ENCODE data around the gene MRPS26. TPM values are rescaled to one million over a fixed set of nuclear protein-coding genes. Genes with fewer than 3 reads are reported as not detected.
A peak's percentile ranks its signal among the peaks of the same experiment; 100 is the strongest.

Gene MRPS26
- 22.3 TPM for polyA plus RNA-seq (2013, experiment 1 of 2)
- polyA plus RNA-seq (2013, experiment 2 of 2) = 24.4 TPM

- Histone ChIP-seq H2AK5ac (ENCODE audit: low read length, severe bottlenecking) (peak within 1 kb of the TSS; percentile 69), H2BK5ac (ENCODE audit: low read depth, low read length, poor library complexity, severe bottlenecking) (peak within 1 kb of the TSS; percentile 68), H3K23ac (ENCODE audit: low read length in 2 of 2) (peak within 1 kb of the TSS in 1 of 2 experiments; percentile 51), H3K27ac (ENCODE audit: low read length, poor library complexity, severe bottlenecking) (peak within 1 kb of the TSS; percentile 54), H3K9ac (ENCODE audit: low read length) (peak within 1 kb of the TSS; percentile 91), H3K79me1 (replicated peaks; ENCODE audit: low read length, poor library complexity, severe bottlenecking) (peaks cover 11% of the 10 kb centered on the region), H4K91ac (ENCODE audit: low read length) (peak within 1 kb of the TSS; percentile 88), H3K14ac (ENCODE audit: low read length in 2 of 2) (peak within 1 kb of the TSS in 1 of 2 experiments; percentile 93), H3K27me3 (ENCODE audit: control insufficient read depth in 1 of 2, insufficient read depth in 1 of 2, low read length in 2 of 2) (no peaks in the 10 kb centered on the region), H3K4ac (ENCODE audit: low read depth in 1 of 2, low read length in 2 of 2) (peak within 1 kb of the TSS; percentile 56 to 57), H2BK120ac (ENCODE audit: low read depth, low read length) (no peak within 1 kb of the TSS), H3K4me2 (ENCODE audit: low read length, poor library complexity, severe bottlenecking) (peak within 1 kb of the TSS; percentile 94), H2AFZ (ENCODE audit: low read depth, low read length) (peak within 1 kb of the TSS; percentile 83), H2BK12ac (ENCODE audit: low read length in 2 of 2) (peak within 1 kb of the TSS in 1 of 2 experiments; percentile 12), H3K4me1 (ENCODE audit: control insufficient read depth, insufficient read depth, low read depth, low read length) (peaks cover 27% of the 10 kb centered on the region), H3K9me3 (ENCODE audit: control insufficient read depth, low read length) (no peaks in the 10 kb centered on the region), H2BK15ac (ENCODE audit: low read depth, poor library complexity, severe bottlenecking) (peak within 1 kb of the TSS; percentile 98), H3K4me3 (ENCODE audit: insufficient read depth in 1 of 2, low read depth in 1 of 2, low read length in 2 of 2) (peak within 1 kb of the TSS; percentile 79 to 95), H3K36me3 (ENCODE audit: control insufficient read depth in 1 of 2, insufficient read depth in 2 of 2, low read depth in 1 of 2, low read length in 2 of 2) (peaks cover 36 to 45% of the 10 kb centered on the region in 2 experiments), H3K18ac (ENCODE audit: low read depth in 1 of 2, low read length in 2 of 2) (peak within 1 kb of the TSS; percentile 88 to 94), H4K8ac (ENCODE audit: low read length) (peak within 1 kb of the TSS; percentile 92)
- under 1% methylated on average over 81 of the region's 104 CpGs for WGBS
- DNase-seq = peak; percentile 90
Observed at GRCh38 chr20:3045816-3046676, at the start of gene MRPS26. Gene MRPS26, plus strand, starts transcription at chr20:3046052. Its CDS starts 17 bp downstream, at chr20:3046069.

GRCh38 chr20:2998728-2999127, 47.1 kb upstream of the MRPS26 start:
- peaks cover 9% of the 10 kb centered on the region for H3K79me1 ChIP-seq (replicated peaks; ENCODE audit: low read length, poor library complexity, severe bottlenecking)
- no peak overlapping the region for H3K4me3 ChIP-seq (ENCODE audit: insufficient read depth in 1 of 2, low read depth in 1 of 2, low read length in 2 of 2)
- H3K4me2 ChIP-seq (ENCODE audit: low read length, poor library complexity, severe bottlenecking) = no peak overlapping the region
- H3K27ac ChIP-seq (ENCODE audit: low read length, poor library complexity, severe bottlenecking) = no peak overlapping the region
- H3K14ac ChIP-seq (ENCODE audit: low read length in 2 of 2) = no peak overlapping the region
- no peak overlapping the region for H2BK12ac ChIP-seq (ENCODE audit: low read length in 2 of 2)
- no peaks in the 10 kb centered on the region for H3K4me1 ChIP-seq (ENCODE audit: control insufficient read depth, insufficient read depth, low read depth, low read length)
- DNase-seq = no peak
- no peak overlapping the region for H2AK5ac ChIP-seq (ENCODE audit: low read length, severe bottlenecking)
- no peak overlapping the region for H2BK5ac ChIP-seq (ENCODE audit: low read depth, low read length, poor library complexity, severe bottlenecking)
- H2AFZ ChIP-seq (ENCODE audit: low read depth, low read length) = no peak overlapping the region
- no peak overlapping the region for H2BK15ac ChIP-seq (ENCODE audit: low read depth, poor library complexity, severe bottlenecking)
- H3K9me3 ChIP-seq (ENCODE audit: control insufficient read depth, low read length) = no peaks in the 10 kb centered on the region
- H4K8ac ChIP-seq (ENCODE audit: low read length) = no peak overlapping the region
- H3K27me3 ChIP-seq (ENCODE audit: control insufficient read depth in 1 of 2, insufficient read depth in 1 of 2, low read length in 2 of 2) = no peaks in the 10 kb centered on the region
- H4K91ac ChIP-seq (ENCODE audit: low read length) = no peak overlapping the region
- H3K18ac ChIP-seq (ENCODE audit: low read depth in 1 of 2, low read length in 2 of 2) = no peak overlapping the region
- H3K9ac ChIP-seq (ENCODE audit: low read length) = no peak overlapping the region
- no peak overlapping the region for H2BK120ac ChIP-seq (ENCODE audit: low read depth, low read length)
- H3K23ac ChIP-seq (ENCODE audit: low read length in 2 of 2) = no peak overlapping the region
- peaks cover 6 to 63% of the 10 kb centered on the region in 2 experiments for H3K36me3 ChIP-seq (ENCODE audit: control insufficient read depth in 1 of 2, insufficient read depth in 2 of 2, low read depth in 1 of 2, low read length in 2 of 2)
- H3K4ac ChIP-seq (ENCODE audit: low read depth in 1 of 2, low read length in 2 of 2) = no peak overlapping the region

- no peaks in the 10 kb centered on the region for H3K9me3 ChIP-seq (ENCODE audit: control insufficient read depth, low read length)
- WGBS = 63% methylated on average over 7 of the region's 7 CpGs
- H2BK12ac ChIP-seq (ENCODE audit: low read length in 2 of 2) = no peak overlapping the region
- peaks cover 11% of the 10 kb centered on the region for H3K79me1 ChIP-seq (replicated peaks; ENCODE audit: low read length, poor library complexity, severe bottlenecking)
- H3K4me1 ChIP-seq (ENCODE audit: control insufficient read depth, insufficient read depth, low read depth, low read length) = no peaks in the 10 kb centered on the region
- H3K14ac ChIP-seq (ENCODE audit: low read length in 2 of 2) = no peak overlapping the region
- H2AFZ ChIP-seq (ENCODE audit: low read depth, low read length) = no peak overlapping the region
- no peak overlapping the region for H2BK5ac ChIP-seq (ENCODE audit: low read depth, low read length, poor library complexity, severe bottlenecking)
- H4K91ac ChIP-seq (ENCODE audit: low read length) = no peak overlapping the region
- H3K9ac ChIP-seq (ENCODE audit: low read length) = peak overlapping the region; percentile 0
- no peak overlapping the region for H2BK120ac ChIP-seq (ENCODE audit: low read depth, low read length)
- no peak overlapping the region for H3K27ac ChIP-seq (ENCODE audit: low read length, poor library complexity, severe bottlenecking)
- H2BK15ac ChIP-seq (ENCODE audit: low read depth, poor library complexity, severe bottlenecking) = no peak overlapping the region
- H3K18ac ChIP-seq (ENCODE audit: low read depth in 1 of 2, low read length in 2 of 2) = no peak overlapping the region
- H3K4me3 ChIP-seq (ENCODE audit: insufficient read depth in 1 of 2, low read depth in 1 of 2, low read length in 2 of 2) = no peak overlapping the region
- no peaks in the 10 kb centered on the region for H3K27me3 ChIP-seq (ENCODE audit: control insufficient read depth in 1 of 2, insufficient read depth in 1 of 2, low read length in 2 of 2)
- no peak overlapping the region for H3K4me2 ChIP-seq (ENCODE audit: low read length, poor library complexity, severe bottlenecking)
- no peak overlapping the region for H3K23ac ChIP-seq (ENCODE audit: low read length in 2 of 2)
- H4K8ac ChIP-seq (ENCODE audit: low read length) = no peak overlapping the region
- no peak overlapping the region for H3K4ac ChIP-seq (ENCODE audit: low read depth in 1 of 2, low read length in 2 of 2)
- peaks cover 6 to 58% of the 10 kb centered on the region in 2 experiments for H3K36me3 ChIP-seq (ENCODE audit: control insufficient read depth in 1 of 2, insufficient read depth in 2 of 2, low read depth in 1 of 2, low read length in 2 of 2)
- peak; percentile 77 for DNase-seq
- H2AK5ac ChIP-seq (ENCODE audit: low read length, severe bottlenecking) = no peak overlapping the region
Observed at GRCh38 chr20:3000852-3001523, 44.9 kb upstream of the MRPS26 start.

- H3K18ac ChIP-seq (ENCODE audit: low read depth in 1 of 2, low read length in 2 of 2) = no peak overlapping the region
- peaks cover 11 to 62% of the 10 kb centered on the region in 2 experiments for H3K36me3 ChIP-seq (ENCODE audit: control insufficient read depth in 1 of 2, insufficient read depth in 2 of 2, low read depth in 1 of 2, low read length in 2 of 2)
- no peak for DNase-seq
- H2BK12ac ChIP-seq (ENCODE audit: low read length in 2 of 2) = no peak overlapping the region
- no peak overlapping the region for H2AK5ac ChIP-seq (ENCODE audit: low read length, severe bottlenecking)
- H3K4me1 ChIP-seq (ENCODE audit: control insufficient read depth, insufficient read depth, low read depth, low read length) = no peaks in the 10 kb centered on the region
- H3K9me3 ChIP-seq (ENCODE audit: control insufficient read depth, low read length) = no peaks in the 10 kb centered on the region
- H3K4me3 ChIP-seq (ENCODE audit: insufficient read depth in 1 of 2, low read depth in 1 of 2, low read length in 2 of 2) = no peak overlapping the region
- no peaks in the 10 kb centered on the region for H3K27me3 ChIP-seq (ENCODE audit: control insufficient read depth in 1 of 2, insufficient read depth in 1 of 2, low read length in 2 of 2)
- no peak overlapping the region for H3K9ac ChIP-seq (ENCODE audit: low read length)
- H4K8ac ChIP-seq (ENCODE audit: low read length) = no peak overlapping the region
- no peak overlapping the region for H2AFZ ChIP-seq (ENCODE audit: low read depth, low read length)
- H3K14ac ChIP-seq (ENCODE audit: low read length in 2 of 2) = no peak overlapping the region
- no peak overlapping the region for H3K23ac ChIP-seq (ENCODE audit: low read length in 2 of 2)
- 100% methylated on average over 1 of the region's 2 CpGs for WGBS
- no peak overlapping the region for H2BK120ac ChIP-seq (ENCODE audit: low read depth, low read length)
- no peak overlapping the region for H3K27ac ChIP-seq (ENCODE audit: low read length, poor library complexity, severe bottlenecking)
- H4K91ac ChIP-seq (ENCODE audit: low read length) = no peak overlapping the region
- H2BK15ac ChIP-seq (ENCODE audit: low read depth, poor library complexity, severe bottlenecking) = no peak overlapping the region
- H3K4me2 ChIP-seq (ENCODE audit: low read length, poor library complexity, severe bottlenecking) = no peak overlapping the region
- no peak overlapping the region for H3K4ac ChIP-seq (ENCODE audit: low read depth in 1 of 2, low read length in 2 of 2)
- no peak overlapping the region for H2BK5ac ChIP-seq (ENCODE audit: low read depth, low read length, poor library complexity, severe bottlenecking)
- H3K79me1 ChIP-seq (replicated peaks; ENCODE audit: low read length, poor library complexity, severe bottlenecking) = peaks cover 7% of the 10 kb centered on the region
Observed at GRCh38 chr20:3003416-3003815, 42.4 kb upstream of the MRPS26 start.

All from mesenchymal stem cell (in vitro differentiated cells and primary cell).